ENCODE data around the gene CMTR1. TPM values are rescaled to one million over a fixed set of nuclear protein-coding genes. Genes with fewer than 3 reads are reported as not detected.
A peak's percentile ranks its signal among the peaks of the same experiment; 100 is the strongest.
"Not testable (repeated sequence)": the region's sequence is repeated elsewhere in the genome, so short reads cannot be mapped to it uniquely, and the experiment has no call there.

CMTR1 gene
- total RNA-seq, 1 experiment from 2014 or later, result 23.6 TPM

- DNase-seq (ENCODE audit: low spot score), result no peak
Observed at GRCh38 chr6:37491171-37491829, 58.3 kb downstream of the CMTR1 start.

GRCh38 chr6:37491830-37492208 is 58.8 kb downstream of the CMTR1 start:
- DNase-seq (ENCODE audit: low spot score), result no peak

- no peak for DNase-seq (ENCODE audit: low spot score)
Observed at GRCh38 chr6:37492236-37492972, 59.4 kb downstream of the CMTR1 start.

GRCh38 chr6:37492991-37493660 is 60.1 kb downstream of the CMTR1 start:
- no peak for DNase-seq (ENCODE audit: low spot score)

- DNase-seq (ENCODE audit: low spot score), result no peak
Observed at GRCh38 chr6:37493661-37493995, 60.6 kb downstream of the CMTR1 start.

- DNase-seq (ENCODE audit: low spot score), result no peak
Observed at GRCh38 chr6:37495244-37495934, 62.4 kb downstream of the CMTR1 start.

- DNase-seq (ENCODE audit: low spot score), result no peak
Observed at GRCh38 chr6:37496951-37497885, 64.2 kb downstream of the CMTR1 start.

GRCh38 chr6:37499433-37500293 is 66.6 kb downstream of the CMTR1 start, which contains the start of gene CCDC167:
CCDC167 (minus strand) TSS chr6:37499893; CDS start chr6:37499863, 30 bp downstream.
- peak; percentile 98 for DNase-seq (ENCODE audit: low spot score)

GRCh38 chr6:37500294-37500608 is 67.2 kb downstream of the CMTR1 start:
- DNase-seq (ENCODE audit: low spot score), result no peak

- DNase-seq (ENCODE audit: low spot score), result not testable (repeated sequence)
Observed at GRCh38 chr6:37500904-37501303, 67.9 kb downstream of the CMTR1 start.

GRCh38 chr6:37501632-37502491 is 68.8 kb downstream of the CMTR1 start:
- no peak for DNase-seq (ENCODE audit: low spot score)

- DNase-seq (ENCODE audit: low spot score), result no peak
Observed at GRCh38 chr6:37502703-37503291, 69.8 kb downstream of the CMTR1 start.

- DNase-seq (ENCODE audit: low spot score), result no peak
Observed at GRCh38 chr6:37503309-37503965, 70.4 kb downstream of the CMTR1 start.

GRCh38 chr6:37504024-37504423 is 71.0 kb downstream of the CMTR1 start:
- DNase-seq (ENCODE audit: low spot score), result no peak

- DNase-seq (ENCODE audit: low spot score), result no peak
Observed at GRCh38 chr6:37506479-37506878, 73.5 kb downstream of the CMTR1 start.

GRCh38 chr6:37507077-37507476 is 74.1 kb downstream of the CMTR1 start:
- no peak for DNase-seq (ENCODE audit: low spot score)

- DNase-seq (ENCODE audit: low spot score), result no peak
Observed at GRCh38 chr6:37507690-37508421, 74.8 kb downstream of the CMTR1 start.

- DNase-seq (ENCODE audit: low spot score), result no peak
Observed at GRCh38 chr6:37511201-37511600, 78.2 kb downstream of the CMTR1 start.
